Endothelial cell of umbilical vein (primary cell): ENCODE data around the gene CP. TPM values are rescaled to one million over a fixed set of nuclear protein-coding genes. Genes with fewer than 3 reads are reported as not detected.

ENCODE experiments used
- BruUV-seq: library from RNA; stranded (reverse); fragments of 400-500 nt; replicated peaks from 2 replicates; lab custom pipeline; 2021; lab: Mats Ljungman, UMichigan
- CTCF ChIA-PET: fragments of 300-600, 350-600 bp; sonication (Branson Sonifier 250); formaldehyde crosslinking; loops from one replicate; lab custom pipeline; 2021; ENCODE audit warnings: antibody characterized with exemption, inconsistent platforms; lab: Charles Lee
- POLR2A ChIA-PET: fragments of 300-600, 350-600 bp; sonication (Branson Sonifier 250); formaldehyde crosslinking; loops from one replicate; lab custom pipeline; 2021; ENCODE audit warnings: antibody characterized with exemption, inconsistent platforms; lab: Charles Lee
- DNase-seq: peaks from one replicate; pipeline ENCODE4 v3.0.0-alpha.2; 2011; ENCODE audit warnings: low read depth, low spot score
- FAIRE-seq: peaks from 2 replicates; lab custom pipeline; 2011; peaks lifted over from hg19 to GRCh38; lab: Jason Lieb, UNC
- H2AFZ ChIP-seq: 2 replicates; pipeline ENCODE4 v1.6.0; 2012; ENCODE audit warnings: low read depth, low read length, control low read depth, inconsistent platforms
- H3K27ac ChIP-seq: 2 replicates; pipeline ENCODE4 v1.5.1; 2011; ENCODE audit warnings: low read depth, mild to moderate bottlenecking, control low read depth, low read length, moderate library complexity; ENCODE audit not compliant: insufficient read depth
- H3K27me3 ChIP-seq, 2 experiments: 2 replicates each; pipeline versions ENCODE4 v1.6.0 to v1.6.1; 2011; ENCODE audit warnings: low read length in 2 of 2, mixed read lengths in 1 of 2; ENCODE audit not compliant: control insufficient read depth in 2 of 2, insufficient read depth in 2 of 2
- H3K36me3 ChIP-seq, 2 experiments: 2 replicates in 1 of 2; 3 replicates in 1 of 2; pipeline ENCODE4 v1.5.1; 2011; ENCODE audit warnings: low read length in 2 of 2, mild to moderate bottlenecking in 1 of 2, moderate library complexity in 1 of 2; ENCODE audit not compliant: control insufficient read depth in 2 of 2, insufficient read depth in 2 of 2; ENCODE audit errors: extremely low read depth in 1 of 2
- H3K4me1 ChIP-seq: 3 replicates; pipeline ENCODE4 v1.5.1; 2011; ENCODE audit warnings: mild to moderate bottlenecking, low read length; ENCODE audit not compliant: control insufficient read depth, insufficient read depth; ENCODE audit errors: extremely low read depth
- H3K4me2 ChIP-seq: 2 replicates; pipeline ENCODE4 v1.6.1; 2011; ENCODE audit warnings: low read length, control low read depth, mixed read lengths; ENCODE audit not compliant: insufficient read depth
- H3K4me3 ChIP-seq, 3 experiments: fragments of 200-600 bp in 1 of 3; sonication (generic), shearing (Covaris generic) in 1 of 3; replicated peaks in 1 of 3; 2 replicates each; pipeline ENCODE4 v1.5.1; 2011 to 2016; ENCODE audit warnings: control low read depth in 3 of 3, low read length in 3 of 3, mild to moderate bottlenecking in 2 of 3, inconsistent platforms in 1 of 3, low read depth in 1 of 3, moderate library complexity in 1 of 3; ENCODE audit not compliant: insufficient read depth in 1 of 3
- H3K79me2 ChIP-seq: 2 replicates; pipeline ENCODE4 v1.6.0; 2012; ENCODE audit warnings: low read length, inconsistent platforms; ENCODE audit not compliant: control insufficient read depth, insufficient read depth
- H3K9ac ChIP-seq: replicated peaks from 2 replicates; pipeline ENCODE3; 2011; ENCODE audit warnings: low read length, control low read depth; ENCODE audit not compliant: insufficient read depth; ENCODE audit errors: extremely low read depth
- H3K9me1 ChIP-seq: replicated peaks from 3 replicates; pipeline ENCODE4 v1.6.0; 2011; ENCODE audit warnings: mild to moderate bottlenecking, low read length; ENCODE audit not compliant: control insufficient read depth, insufficient read depth; ENCODE audit errors: extremely low read depth
- H3K9me3 ChIP-seq: replicated peaks from 2 replicates; pipeline ENCODE4 v1.5.1; 2012; ENCODE audit warnings: low read length, inconsistent platforms; ENCODE audit not compliant: control insufficient read depth, insufficient read depth
- H4K20me1 ChIP-seq: replicated peaks from 2 replicates; pipeline ENCODE3; 2011; ENCODE audit warnings: mild to moderate bottlenecking, low read length; ENCODE audit not compliant: control insufficient read depth, insufficient read depth; ENCODE audit errors: extremely low read depth
- CTCF ChIP-seq, 2 donors: IDR thresholded peaks; 1 replicate in 1 of 2; 2 replicates in 1 of 2; pipeline ENCODE4 v1.5.1; 2011; ENCODE audit warnings: low read length in 2 of 2, mild to moderate bottlenecking in 2 of 2, moderate library complexity in 2 of 2, control low read depth in 1 of 2, inconsistent platforms in 1 of 2, low read depth in 1 of 2; ENCODE audit not compliant: insufficient read depth in 1 of 2; ENCODE audit errors: extremely low read depth in 1 of 2
- EZH2 ChIP-seq: IDR thresholded peaks from 2 replicates; pipeline ENCODE4 v1.6.1; 2012; ENCODE audit warnings: borderline replicate concordance, low read depth, mild to moderate bottlenecking, moderate library complexity, low read length, inconsistent platforms; ENCODE audit not compliant: severe bottlenecking
- FOS ChIP-seq: IDR thresholded peaks from 2 replicates; pipeline ENCODE4 v1.6.1; 2011; ENCODE audit warnings: mild to moderate bottlenecking, low read length, moderate library complexity, borderline replicate concordance; ENCODE audit not compliant: insufficient read depth
- GATA2 ChIP-seq: IDR thresholded peaks from 2 replicates; pipeline ENCODE4 v1.7.0; 2011; ENCODE audit warnings: low read depth, mild to moderate bottlenecking, moderate library complexity, mixed read lengths, low read length; ENCODE audit not compliant: insufficient read length, insufficient read depth
- JUN ChIP-seq: IDR thresholded peaks from 2 replicates; pipeline ENCODE4 v1.6.1; 2011; ENCODE audit warnings: borderline replicate concordance, low read depth; ENCODE audit not compliant: insufficient read length, insufficient read depth
- POLR2A ChIP-seq: IDR thresholded peaks from 2 replicates; pipeline ENCODE4 v1.6.1; 2012; ENCODE audit warnings: low read depth, mild to moderate bottlenecking, control low read depth, low read length
- POLR2AphosphoS5 ChIP-seq: IDR thresholded peaks from 2 replicates; pipeline ENCODE4 v1.6.1; 2012; ENCODE audit warnings: low read depth, mild to moderate bottlenecking, control low read depth, low read length, moderate library complexity; ENCODE audit not compliant: insufficient read depth
- dilution Hi-C: fragments of 300-500 bp; cut with MboI; formaldehyde crosslinking; loops from one replicate; pipeline ENCODE4 v1.15.0; 2019; ENCODE audit warnings: low sequenced_read_pairs; ENCODE audit not compliant: extremely low pct_ligation_motif_present
- intact Hi-C: fragments of 100-400 bp; cut with micrococcal nuclease; formaldehyde crosslinking; loops from one replicate; pipeline ENCODE4 v1.10.0; 2022
- polyA plus RNA-seq, 4 experiments: library from polyadenylated mRNA; depleted of rRNA in 3 of 4; stranded (reverse) in 3 of 4; unstranded in 1 of 4; fragments of >200 nt; gene quantifications; 2 replicates each; pipeline versions ENCODE4 v1.2.1 to v1.2.3, GENCODE V29; 2011 to 2012; ENCODE audit warnings: missing spikeins in 1 of 4
- total RNA-seq: library from RNA; stranded (reverse); gene quantifications from 2 replicates; pipeline ENCODE4 v1.2.3, GENCODE V29; 2021

CP gene
- total and polyA plus RNA-seq, 2 donors (not counting 3 experiments of a cell fraction or from before 2014, with no cell fraction given) = not detected

GRCh38 chr3:149231871-149232270 is 10.2 kb upstream of the CP start:
- Histone ChIP-seq H4K20me1 (no peaks in the 10 kb centered on the region), H3K4me3 (no peak overlapping the region), H3K36me3 (no peaks in the 10 kb centered on the region), H3K4me2 (no peak overlapping the region), H2AFZ (no peak overlapping the region), H3K9me3 (no peaks in the 10 kb centered on the region), H3K79me2 (no peaks in the 10 kb centered on the region), H3K9ac (no peak overlapping the region), H3K4me1 (no peaks in the 10 kb centered on the region), H3K9me1 (no peaks in the 10 kb centered on the region), H3K27me3 (no peaks in the 10 kb centered on the region), H3K27ac (no peak overlapping the region)
- no peak for FAIRE-seq
- POLR2A ChIA-PET = no interaction called here
- TF ChIP-seq FOS (no peak), CTCF (IDR thresholded peaks at IDR 0.05; ENCODE audit: extremely low read depth in 1 of 2, insufficient read depth in 1 of 2, low read depth in 1 of 2, low read length in 2 of 2) (no peak), JUN (no peak), POLR2A (no peak), POLR2AphosphoS5 (no peak), EZH2 (no peak), GATA2 (no peak)
- BruUV-seq = no TSS peak
- CTCF ChIA-PET = interaction anchor here (1.3 kb wide), 1 partner anchor 52 kb away, joined by 3 read pairs; no protein-coding TSS in a partner anchor
- no peak for DNase-seq
- dilution Hi-C loops = no loop called here
- intact Hi-C loops = no loop called here
